PC-9 (cell line): ENCODE measurements around the gene OTUD7B. TPM values are rescaled to one million over a fixed set of nuclear protein-coding genes. Genes with fewer than 3 reads are reported as not detected.

Experiments used
- BruUV-seq: library from RNA; stranded (reverse); fragments of 400-500 nt; replicated peaks from 2 replicates; lab custom pipeline; 2021; lab: Mats Ljungman, UMichigan
- CTCF ChIA-PET: fragments of 300-600 bp; sonication (Branson Sonifier 250); formaldehyde crosslinking; loops from one replicate; lab custom pipeline; 2022; ENCODE audit warnings: antibody characterized with exemption; lab: Charles Lee
- POLR2A ChIA-PET: fragments of 300-600 bp; sonication (Branson Sonifier 250); formaldehyde crosslinking; loops from one replicate; lab custom pipeline; 2022; ENCODE audit warnings: antibody characterized with exemption; ENCODE audit not compliant: unreplicated experiment; lab: Charles Lee
- DNase-seq, 2 experiments: peaks; one replicate each; pipeline versions ENCODE4 v3.0.0 to v3.0.0-alpha.2; 2015 to 2022; ENCODE audit warnings: mixed read lengths in 1 of 2
- H2AFZ ChIP-seq: fragments of 200-600 bp; sonication (generic); 2 replicates; pipeline ENCODE4 v1.8.1; 2017; ENCODE audit warnings: antibody characterized with exemption
- H3F3A ChIP-seq: fragments of 200-600 bp; sonication (generic); 2 replicates; pipeline ENCODE4 v1.8.1; 2017; ENCODE audit warnings: antibody characterized with exemption, mild to moderate bottlenecking, low read depth; ENCODE audit not compliant: insufficient read depth
- H3K27ac ChIP-seq: fragments of 200-600 bp; sonication (generic); 2 replicates; pipeline ENCODE4 v1.6.1; 2016; ENCODE audit warnings: mixed run types
- H3K27me3 ChIP-seq: fragments of 200-600 bp; sonication (generic); 2 replicates; pipeline ENCODE4 v1.6.1; 2016; ENCODE audit warnings: low read depth, mixed run types; ENCODE audit not compliant: insufficient read depth
- H3K36me3 ChIP-seq: fragments of 200-600 bp; sonication (generic); 2 replicates; pipeline ENCODE4 v1.6.1; 2016; ENCODE audit warnings: low read depth, mixed run types
- H3K4me1 ChIP-seq: fragments of 200-600 bp; sonication (generic); replicated peaks from 2 replicates; pipeline ENCODE4 v1.6.1; 2016; ENCODE audit warnings: mixed run types; ENCODE audit not compliant: insufficient read depth
- H3K4me2 ChIP-seq: fragments of 200-600 bp; sonication (generic); 2 replicates; pipeline ENCODE4 v1.6.1; 2017; ENCODE audit warnings: mixed run types
- H3K4me3 ChIP-seq: fragments of 200-600 bp; sonication (generic); 2 replicates; pipeline ENCODE4 v1.6.1; 2016; ENCODE audit warnings: mixed run types
- H3K79me2 ChIP-seq: fragments of 200-600 bp; sonication (generic); 2 replicates; pipeline ENCODE4 v1.6.1; 2017; ENCODE audit warnings: low read depth, mixed run types
- H3K9me2 ChIP-seq: fragments of 200-600 bp; sonication (generic); 2 replicates; pipeline ENCODE4 v1.8.1; 2017; ENCODE audit warnings: mild to moderate bottlenecking; ENCODE audit not compliant: insufficient read depth
- H3K9me3 ChIP-seq: fragments of 200-600 bp; sonication (generic); 2 replicates; pipeline ENCODE4 v1.8.1; 2016; ENCODE audit warnings: low read depth; ENCODE audit not compliant: insufficient read depth
- H4K20me1 ChIP-seq: fragments of 200-600 bp; sonication (generic); 2 replicates; pipeline ENCODE4 v1.8.1; 2017; ENCODE audit not compliant: insufficient read depth
- EZH2 ChIP-seq: fragments of 200-600 bp; sonication (generic); IDR thresholded peaks from 2 replicates; pipeline ENCODE4 v1.8.0; 2017; ENCODE audit warnings: antibody characterized with exemption, low read depth
- intact Hi-C: fragments of 100-400 bp; cut with micrococcal nuclease; formaldehyde crosslinking; loops from one replicate; pipeline ENCODE4 v1.10.0; 2022; ENCODE audit not compliant: unreplicated experiment
- total RNA-seq: library from RNA; stranded (reverse); gene quantifications from 2 replicates; pipeline ENCODE4 v1.2.3, GENCODE V29; 2021
- TF ChIP-seq, protein P1 (sequence below): fragments of 200-600 bp; sonication (generic); conservative IDR thresholded peaks from 2 replicates; pipeline ENCODE4 v1.6.1; 2017; ENCODE audit warnings: mixed run types, antibody characterized with exemption, mild to moderate bottlenecking, moderate library complexity

OTUD7B gene
- total RNA-seq, 1 experiment from 2014 or later: 30.2 TPM

DNA sequence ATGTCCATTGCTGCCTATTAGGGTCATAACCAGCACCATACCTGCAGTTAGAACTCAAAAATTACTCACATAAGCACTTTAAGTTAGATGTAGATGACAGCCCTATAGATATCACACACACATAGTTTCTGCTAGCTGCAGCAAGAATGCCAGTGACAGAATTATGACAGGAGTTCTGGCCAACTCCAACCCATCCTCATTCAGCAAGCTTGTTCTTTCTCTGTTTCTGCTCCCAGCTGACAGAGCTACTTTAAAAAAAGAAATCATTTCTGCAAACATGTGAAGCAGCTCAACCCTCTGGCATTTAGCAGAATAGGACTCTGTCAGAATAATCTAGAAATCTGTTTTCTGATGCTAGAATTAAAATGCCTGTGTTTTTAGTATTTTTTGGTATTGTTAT, 23.8 kb upstream of the OTUD7B start:
- BruUV-seq: no TSS peak
- Histone ChIP-seq H3K79me2 (no peaks in the 10 kb centered on the region), H3K27me3 (no peaks in the 10 kb centered on the region), H3F3A (no peaks in the 10 kb centered on the region), H3K9me3 (no peaks in the 10 kb centered on the region), H3K4me3 (no peak overlapping the region), H3K4me1 (no peaks in the 10 kb centered on the region), H3K27ac (no peak overlapping the region), H3K9me2 (no peaks in the 10 kb centered on the region), H2AFZ (no peak overlapping the region), H3K36me3 (no peaks in the 10 kb centered on the region), H4K20me1 (no peaks in the 10 kb centered on the region), H3K4me2 (no peak overlapping the region)
- intact Hi-C loops: no loop called here
- no peak for DNase-seq
- CTCF ChIA-PET: no interaction called here
- POLR2A ChIA-PET: no interaction called here
- no peak for TF ChIP-seq EZH2
- TF ChIP-seq, protein P1, sequence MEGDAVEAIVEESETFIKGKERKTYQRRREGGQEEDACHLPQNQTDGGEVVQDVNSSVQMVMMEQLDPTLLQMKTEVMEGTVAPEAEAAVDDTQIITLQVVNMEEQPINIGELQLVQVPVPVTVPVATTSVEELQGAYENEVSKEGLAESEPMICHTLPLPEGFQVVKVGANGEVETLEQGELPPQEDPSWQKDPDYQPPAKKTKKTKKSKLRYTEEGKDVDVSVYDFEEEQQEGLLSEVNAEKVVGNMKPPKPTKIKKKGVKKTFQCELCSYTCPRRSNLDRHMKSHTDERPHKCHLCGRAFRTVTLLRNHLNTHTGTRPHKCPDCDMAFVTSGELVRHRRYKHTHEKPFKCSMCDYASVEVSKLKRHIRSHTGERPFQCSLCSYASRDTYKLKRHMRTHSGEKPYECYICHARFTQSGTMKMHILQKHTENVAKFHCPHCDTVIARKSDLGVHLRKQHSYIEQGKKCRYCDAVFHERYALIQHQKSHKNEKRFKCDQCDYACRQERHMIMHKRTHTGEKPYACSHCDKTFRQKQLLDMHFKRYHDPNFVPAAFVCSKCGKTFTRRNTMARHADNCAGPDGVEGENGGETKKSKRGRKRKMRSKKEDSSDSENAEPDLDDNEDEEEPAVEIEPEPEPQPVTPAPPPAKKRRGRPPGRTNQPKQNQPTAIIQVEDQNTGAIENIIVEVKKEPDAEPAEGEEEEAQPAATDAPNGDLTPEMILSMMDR: no peak

DNA sequence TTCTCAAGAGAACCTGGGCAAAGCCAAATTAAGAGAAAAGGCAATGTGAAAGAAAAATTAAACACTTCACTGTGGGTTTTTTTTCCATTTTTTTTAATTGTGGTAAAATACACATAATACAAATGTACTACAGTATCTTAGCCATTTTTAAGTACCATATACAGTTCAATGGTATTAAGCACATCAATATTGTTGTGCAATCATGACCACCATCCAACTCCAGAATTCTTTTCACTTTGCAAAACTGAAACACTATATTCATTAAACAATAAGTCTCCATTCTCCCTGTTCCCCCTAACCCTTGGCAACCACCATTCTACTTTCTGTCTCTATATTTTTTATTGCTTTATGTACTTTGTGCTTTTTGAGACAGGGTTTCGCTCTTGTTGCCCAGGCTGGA, 17.8 kb upstream of the OTUD7B start:
- Histone ChIP-seq H4K20me1 (no peaks in the 10 kb centered on the region), H3K79me2 (no peaks in the 10 kb centered on the region), H3K27me3 (no peaks in the 10 kb centered on the region), H3K9me3 (no peaks in the 10 kb centered on the region), H2AFZ (no peak overlapping the region), H3K4me2 (no peak overlapping the region), H3K4me1 (peaks cover 7% of the 10 kb centered on the region; the same call in 1 of the 2 replicates), H3K4me3 (no peak overlapping the region), H3K36me3 (no peaks in the 10 kb centered on the region), H3K27ac (no peak overlapping the region), H3K9me2 (no peaks in the 10 kb centered on the region), H3F3A (no peaks in the 10 kb centered on the region; the same call in 1 of the 2 replicates)
- ChIA-PET POLR2A (no interaction called here), CTCF (no interaction called here)
- DNase-seq: no peak
- TF ChIP-seq, protein P1: no peak
- no peak for TF ChIP-seq EZH2
- no TSS peak for BruUV-seq
- intact Hi-C loops: no loop called here

DNA sequence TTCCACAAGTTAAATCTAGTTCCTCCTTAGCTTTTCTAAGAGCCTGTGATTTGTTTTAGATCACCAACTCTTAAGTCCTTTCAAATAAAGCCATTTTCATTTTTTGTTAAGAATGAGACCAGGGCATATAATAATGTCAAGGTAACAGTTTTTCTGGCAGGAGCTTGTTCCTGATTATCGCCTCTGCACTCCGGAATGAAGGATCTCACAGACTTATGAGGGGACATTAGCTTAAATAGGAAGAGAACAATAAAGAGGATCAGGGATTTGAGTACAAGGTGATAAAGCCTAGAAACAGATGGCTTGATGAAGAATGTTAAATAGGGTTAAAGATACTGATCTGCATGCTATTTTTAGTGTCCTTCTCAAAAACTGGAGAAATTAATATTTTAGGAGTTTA, 13.6 kb upstream of the OTUD7B start:
- intact Hi-C loops: no loop called here
- H2AFZ ChIP-seq: no peak overlapping the region
- ChIA-PET POLR2A (no interaction called here), CTCF (no interaction called here)
- no peaks in the 10 kb centered on the region for H3K79me2 ChIP-seq
- H3K4me3 ChIP-seq: no peak overlapping the region
- H3K4me1 ChIP-seq: peaks cover 46% of the 10 kb centered on the region
- H3K9me3 ChIP-seq: no peaks in the 10 kb centered on the region
- TF ChIP-seq, protein P1: no peak
- TF ChIP-seq EZH2: no peak
- BruUV-seq: no TSS peak
- no peaks in the 10 kb centered on the region for H3K27me3 ChIP-seq
- no peak overlapping the region for H3K4me2 ChIP-seq
- H4K20me1 ChIP-seq: no peaks in the 10 kb centered on the region
- no peaks in the 10 kb centered on the region for H3K36me3 ChIP-seq
- H3K9me2 ChIP-seq: no peaks in the 10 kb centered on the region
- H3F3A ChIP-seq: peaks cover 24% of the 10 kb centered on the region
- no peak for DNase-seq
- H3K27ac ChIP-seq: no peak overlapping the region
